GM12873 (cell line): Measurements from ENCODE around the gene MYCN.

ENCODE experiments used
- CTCF ChIP-seq: IDR thresholded peaks from 2 replicates; pipeline ENCODE4 v1.5.1; 2012; ENCODE audit warnings: low read depth, mild to moderate bottlenecking, moderate library complexity, low read length, control low read depth; ENCODE audit not compliant: insufficient read depth; ENCODE audit errors: missing control alignments

MYCN gene

GRCh38 chr2:15920696-15921095, 19.7 kb upstream of the MYCN start:
- TF ChIP-seq CTCF, result no peak

DNA sequence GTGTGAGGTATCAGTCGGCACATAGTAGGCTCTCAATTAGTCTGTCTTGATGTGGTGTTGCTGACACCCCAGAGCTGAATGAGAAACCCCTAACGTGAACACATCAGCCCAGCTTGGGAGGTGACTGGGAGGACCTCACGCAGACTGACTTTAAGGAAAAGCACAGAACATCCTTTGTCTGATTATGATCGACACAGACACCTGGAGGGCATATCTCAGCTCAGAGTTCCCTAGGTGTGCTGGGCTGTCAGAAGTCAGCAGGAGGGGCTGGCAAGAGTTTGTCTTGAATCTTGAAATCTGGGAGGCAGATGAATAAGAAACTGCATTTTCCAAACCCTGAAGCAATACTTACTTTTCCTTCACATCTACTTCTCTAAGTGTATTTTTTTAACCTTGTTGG, 16.8 kb upstream of the MYCN start:
- no peak for TF ChIP-seq CTCF

DNA sequence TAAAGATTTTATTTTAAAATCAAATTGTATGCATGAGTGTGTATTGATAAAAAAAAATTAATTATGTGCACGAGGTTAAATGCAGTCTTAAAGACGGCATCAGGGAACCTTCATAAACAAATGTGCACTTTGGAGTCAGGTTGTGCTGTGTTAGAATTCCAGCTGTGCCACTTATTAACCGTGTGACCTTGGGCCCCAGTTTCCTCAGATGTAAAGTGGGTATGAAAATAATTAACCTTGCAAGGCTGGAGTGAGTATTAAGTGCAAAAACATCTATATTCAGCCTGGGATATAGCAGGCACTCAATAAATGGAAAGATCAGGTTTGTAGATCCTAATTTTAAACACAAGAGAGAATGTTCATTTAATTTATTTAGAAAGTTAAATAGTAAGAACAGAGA, 14.5 kb upstream of the MYCN start:
- TF ChIP-seq CTCF, result no peak

DNA sequence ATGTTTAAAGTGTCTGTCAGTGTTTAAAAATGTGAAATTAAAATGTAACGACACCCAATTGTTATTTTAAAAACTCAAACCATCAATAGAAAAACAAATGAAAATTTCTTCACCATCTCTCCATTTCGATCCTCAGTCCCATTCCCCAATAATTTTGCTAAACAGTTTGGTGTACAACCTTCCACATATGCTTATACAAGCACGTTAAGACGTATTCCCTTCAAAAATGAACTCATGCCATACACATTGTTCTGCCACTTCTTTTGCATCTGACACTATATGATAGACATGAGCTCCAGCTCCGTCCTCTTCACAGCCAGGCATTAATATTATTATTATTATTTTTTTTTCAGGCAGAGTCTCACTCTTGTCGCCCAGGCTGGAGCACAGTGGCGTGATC, 14.1 kb upstream of the MYCN start:
- no peak for TF ChIP-seq CTCF

DNA sequence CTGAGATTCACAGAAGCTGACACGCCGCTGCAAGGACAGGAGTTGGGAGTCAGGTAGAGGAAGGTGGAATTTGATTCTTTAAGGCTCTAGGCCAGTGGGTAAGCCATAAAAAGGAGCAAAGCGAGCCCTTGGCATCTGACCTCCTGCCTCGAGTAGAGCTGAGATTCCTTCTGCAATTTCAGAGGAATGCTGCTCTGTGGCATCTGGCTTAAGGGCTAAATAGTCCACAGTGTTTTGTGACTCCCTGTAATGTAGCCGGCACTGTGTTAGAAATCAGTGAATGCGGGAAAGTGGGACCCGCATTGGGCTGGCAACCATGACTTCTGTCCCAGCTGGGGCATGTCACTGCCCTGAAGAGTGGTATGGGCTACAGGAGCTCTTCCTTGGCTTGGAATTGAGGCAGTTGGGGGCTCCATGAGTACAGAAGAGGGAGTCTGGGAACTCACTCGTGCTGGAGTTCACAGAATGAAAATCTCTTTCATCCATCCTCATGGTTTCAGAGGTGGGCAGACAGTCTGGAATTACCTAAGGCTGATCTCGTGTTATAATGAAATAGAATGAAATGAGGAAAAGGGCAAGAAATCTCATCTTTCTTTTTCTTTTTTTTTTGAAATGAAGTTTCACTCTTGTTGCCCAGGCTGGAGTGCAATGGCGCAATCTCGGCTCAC, 12.7 kb upstream of the MYCN start:
- no peak for TF ChIP-seq CTCF

- TF ChIP-seq CTCF, result no peak
Observed at GRCh38 chr2:15929861-15930260, 10.5 kb upstream of the MYCN start.

DNA sequence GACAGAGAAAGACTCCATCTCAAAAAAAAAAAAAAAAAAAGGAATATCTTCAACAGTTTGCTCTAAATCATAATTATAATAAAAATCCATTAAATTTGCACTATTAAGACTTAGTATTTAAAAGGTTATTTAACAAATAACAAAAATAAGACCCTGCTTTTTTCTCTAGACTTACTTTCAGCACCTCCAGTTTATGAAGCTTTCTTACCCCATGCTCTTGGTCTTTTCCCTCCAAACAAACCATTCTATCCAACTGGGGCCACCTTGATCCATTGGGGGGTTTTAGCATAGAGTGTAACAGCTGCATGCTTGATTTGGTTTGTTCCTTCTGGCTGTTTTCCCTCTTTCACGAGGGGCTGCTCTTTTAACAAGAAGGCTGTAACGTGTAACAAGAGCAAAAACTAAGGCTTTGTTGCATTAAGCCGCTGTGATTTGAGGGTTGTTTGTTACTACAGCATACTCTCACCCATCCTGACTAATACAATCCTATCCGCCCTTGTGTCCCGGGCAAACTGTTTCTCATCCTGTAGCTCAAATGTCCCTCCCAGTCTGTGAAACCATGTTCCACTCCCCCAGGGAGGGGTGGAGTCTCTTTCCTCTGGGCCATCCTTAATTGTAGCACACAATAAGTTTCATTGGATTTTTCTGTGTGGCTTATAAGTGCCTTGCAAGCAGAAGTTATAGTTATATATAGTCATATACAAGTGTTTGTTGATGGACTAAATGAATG, 9.6 kb upstream of the MYCN start:
- no peak for TF ChIP-seq CTCF
